ENCODE data around the gene DHCR24. TPM values are rescaled to one million over a fixed set of nuclear protein-coding genes. Genes with fewer than 3 reads are reported as not detected.

The DHCR24 gene
- total RNA-seq, 1 experiment from 2014 or later: 369 TPM

GRCh38 chr1:54859700-54860391 lies 27.1 kb downstream of the DHCR24 start:
- intact Hi-C loops (cut with micrococcal nuclease; ENCODE audit: unreplicated experiment): loop anchor here (2.0 kb wide), 3 partner anchors 27 to 85 kb away; partner anchors contain the start of gene DHCR24
- Histone ChIP-seq H3K27me3 (ENCODE audit: insufficient read depth, low read depth) (no peaks in the 10 kb centered on the region), H3K4me3 (no peak overlapping the region), H4K20me1 (ENCODE audit: insufficient read depth) (no peaks in the 10 kb centered on the region), H3K4me2 (peak overlapping the region; percentile 65), H3K79me2 (ENCODE audit: low read depth) (peaks cover 51% of the 10 kb centered on the region), H3K9me3 (ENCODE audit: insufficient read depth, low read depth) (no peaks in the 10 kb centered on the region), H3K27ac (peak overlapping the region; percentile 88), H3K9me2 (ENCODE audit: insufficient read depth) (no peaks in the 10 kb centered on the region), H3K4me1 (replicated peaks; ENCODE audit: insufficient read depth) (peaks cover 91% of the 10 kb centered on the region), H3F3A (ENCODE audit: insufficient read depth, low read depth) (peaks cover 77% of the 10 kb centered on the region), H3K36me3 (ENCODE audit: low read depth) (peaks cover 38% of the 10 kb centered on the region), H2AFZ (no peak overlapping the region)
- POLR2A ChIA-PET (ENCODE audit: unreplicated experiment): no interaction called here
- CTCF ChIA-PET: no interaction called here
- peak in 1 of 2 experiments; percentile 21 for DNase-seq
- no TSS peak for BruUV-seq (replicated peaks)
- no peak for TF ChIP-seq CTCF (conservative IDR thresholded peaks at IDR 0.05)
- no peak for TF ChIP-seq EZH2 (IDR thresholded peaks at IDR 0.05; ENCODE audit: low read depth)

DNA sequence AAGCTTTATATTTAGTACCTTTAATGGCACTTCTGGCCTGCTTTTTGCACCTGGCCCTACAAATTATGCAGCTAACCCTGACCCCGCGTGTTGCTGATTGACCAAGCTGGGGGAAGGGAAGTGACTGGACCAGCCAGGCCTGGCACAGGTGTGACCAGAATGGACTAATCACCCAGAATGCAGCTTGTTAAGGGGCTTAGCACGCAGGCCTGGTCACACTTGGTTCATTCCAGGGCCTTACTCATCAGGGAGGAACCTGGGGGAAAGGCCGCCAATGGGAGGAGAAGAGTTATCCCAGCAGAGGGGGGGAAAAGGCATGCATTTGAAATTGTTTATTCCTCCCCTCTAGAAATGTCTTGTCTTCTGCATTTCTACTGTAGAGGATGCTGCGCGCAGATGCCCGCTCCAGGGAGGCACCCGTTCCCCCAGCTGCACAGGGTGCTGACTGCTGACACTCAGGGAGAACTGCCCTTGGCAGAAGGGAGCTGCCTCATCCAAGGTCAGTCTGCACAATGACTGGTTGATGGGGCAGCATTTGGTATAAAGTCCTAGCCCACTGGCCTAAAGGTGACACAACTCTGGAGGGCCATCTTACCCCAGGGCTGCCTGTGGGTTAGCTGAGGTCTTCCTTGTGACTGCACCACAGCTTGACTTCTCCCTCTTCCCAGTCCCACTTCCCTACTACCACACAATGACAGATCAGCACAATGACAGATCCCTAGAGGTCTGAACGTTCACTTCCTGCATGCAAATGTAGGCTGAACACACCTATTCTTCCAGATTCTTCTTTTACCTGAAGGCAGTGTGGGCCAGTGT lies 29.0 kb downstream of the DHCR24 start:
- no peaks in the 10 kb centered on the region for H4K20me1 ChIP-seq (ENCODE audit: insufficient read depth)
- H3K9me2 ChIP-seq (ENCODE audit: insufficient read depth): no peaks in the 10 kb centered on the region
- peaks cover 54% of the 10 kb centered on the region for H3K79me2 ChIP-seq (ENCODE audit: low read depth)
- H3K4me3 ChIP-seq: no peak overlapping the region
- CTCF ChIA-PET: no interaction called here
- no peaks in the 10 kb centered on the region for H3K27me3 ChIP-seq (ENCODE audit: insufficient read depth, low read depth)
- peak overlapping the region; percentile 88 for H3K27ac ChIP-seq
- intact Hi-C loops (cut with micrococcal nuclease; ENCODE audit: unreplicated experiment): loop anchor here (2.0 kb wide), 1 partner anchor 29 kb away; the partner anchor contains the start of gene DHCR24
- H3K4me1 ChIP-seq (replicated peaks; ENCODE audit: insufficient read depth): peaks cover 72% of the 10 kb centered on the region
- peak; percentile 85 to 97 for DNase-seq
- H3K9me3 ChIP-seq (ENCODE audit: insufficient read depth, low read depth): no peaks in the 10 kb centered on the region
- BruUV-seq (replicated peaks): no TSS peak
- peaks cover 36% of the 10 kb centered on the region for H3K36me3 ChIP-seq (ENCODE audit: low read depth)
- H3K4me2 ChIP-seq: peak overlapping the region; percentile 65
- TF ChIP-seq CTCF (conservative IDR thresholded peaks at IDR 0.05): no peak
- TF ChIP-seq EZH2 (IDR thresholded peaks at IDR 0.05; ENCODE audit: low read depth): no peak
- POLR2A ChIA-PET (ENCODE audit: unreplicated experiment): interaction anchor here (0.6 kb wide), 1 partner anchor 17 kb away, joined by 3 read pairs; no protein-coding TSS in a partner anchor
- peaks cover 60% of the 10 kb centered on the region for H3F3A ChIP-seq (ENCODE audit: insufficient read depth, low read depth)
- H2AFZ ChIP-seq: no peak overlapping the region

GRCh38 chr1:54857141-54857540 lies 29.9 kb downstream of the DHCR24 start:
- H3K27me3 ChIP-seq (ENCODE audit: insufficient read depth, low read depth): no peaks in the 10 kb centered on the region
- intact Hi-C loops (cut with micrococcal nuclease; ENCODE audit: unreplicated experiment): no loop called here
- H3K9me2 ChIP-seq (ENCODE audit: insufficient read depth): no peaks in the 10 kb centered on the region
- ChIA-PET POLR2A (ENCODE audit: unreplicated experiment) (interaction anchor here (0.6 kb wide), 1 partner anchor 17 kb away, joined by 3 read pairs; no protein-coding TSS in a partner anchor), CTCF (no interaction called here)
- no peak overlapping the region for H2AFZ ChIP-seq
- no peak overlapping the region for H3K4me3 ChIP-seq
- peaks cover 66% of the 10 kb centered on the region for H3K4me1 ChIP-seq (replicated peaks; ENCODE audit: insufficient read depth)
- H4K20me1 ChIP-seq (ENCODE audit: insufficient read depth): no peaks in the 10 kb centered on the region
- TF ChIP-seq EZH2 (IDR thresholded peaks at IDR 0.05; ENCODE audit: low read depth) (no peak), CTCF (conservative IDR thresholded peaks at IDR 0.05) (no peak)
- H3K27ac ChIP-seq: peak overlapping the region; percentile 88
- DNase-seq: no peak
- peaks cover 42% of the 10 kb centered on the region for H3K36me3 ChIP-seq (ENCODE audit: low read depth)
- peaks cover 48% of the 10 kb centered on the region for H3K79me2 ChIP-seq (ENCODE audit: low read depth)
- H3K9me3 ChIP-seq (ENCODE audit: insufficient read depth, low read depth): no peaks in the 10 kb centered on the region
- H3F3A ChIP-seq (ENCODE audit: insufficient read depth, low read depth): peaks cover 63% of the 10 kb centered on the region
- BruUV-seq (replicated peaks): TSS peak; percentile 7
- peak overlapping the region; percentile 65 for H3K4me2 ChIP-seq

Data from PC-9 (cell line).